ENCODE measurements around the gene TM4SF18. TPM values are rescaled to one million over a fixed set of nuclear protein-coding genes. Genes with fewer than 3 reads are reported as not detected.
"Not testable (repeated sequence)": the region's sequence is repeated elsewhere in the genome, so short reads cannot be mapped to it uniquely, and the experiment has no call there.

TM4SF18 gene
- total RNA-seq, 1 donor from 2014 or later: 13.4 TPM

DNA sequence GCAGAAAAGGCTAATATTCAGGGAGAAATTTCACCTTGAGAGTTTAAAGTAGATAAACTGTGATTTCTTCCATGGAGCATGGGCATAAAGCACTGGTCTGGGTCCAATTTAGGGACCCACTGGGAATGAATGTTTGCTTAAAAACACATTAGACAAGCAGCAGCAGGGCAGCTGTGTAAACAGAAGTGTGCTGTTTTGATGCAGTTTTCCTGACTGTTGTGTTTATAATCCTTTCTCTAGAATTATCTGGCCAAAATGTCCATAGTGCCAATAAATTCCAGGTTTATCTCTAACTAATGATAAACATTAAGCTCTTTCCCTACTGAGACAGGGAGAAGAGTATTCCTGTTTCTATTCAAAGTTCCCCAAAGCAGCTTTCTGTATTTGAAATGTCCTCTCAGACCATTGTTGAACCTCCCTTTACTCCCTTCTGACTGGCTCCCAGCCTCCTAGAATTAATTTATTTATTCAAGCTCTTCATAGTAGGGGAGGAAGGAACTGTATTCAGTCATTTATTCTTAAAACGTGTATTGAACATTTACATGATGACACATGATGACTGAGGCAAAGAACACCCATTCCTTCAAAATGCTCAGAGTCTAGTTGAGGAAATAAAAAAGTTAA, 7.0 kb upstream of the TM4SF18 start:
- TF ChIP-seq, protein P1, sequence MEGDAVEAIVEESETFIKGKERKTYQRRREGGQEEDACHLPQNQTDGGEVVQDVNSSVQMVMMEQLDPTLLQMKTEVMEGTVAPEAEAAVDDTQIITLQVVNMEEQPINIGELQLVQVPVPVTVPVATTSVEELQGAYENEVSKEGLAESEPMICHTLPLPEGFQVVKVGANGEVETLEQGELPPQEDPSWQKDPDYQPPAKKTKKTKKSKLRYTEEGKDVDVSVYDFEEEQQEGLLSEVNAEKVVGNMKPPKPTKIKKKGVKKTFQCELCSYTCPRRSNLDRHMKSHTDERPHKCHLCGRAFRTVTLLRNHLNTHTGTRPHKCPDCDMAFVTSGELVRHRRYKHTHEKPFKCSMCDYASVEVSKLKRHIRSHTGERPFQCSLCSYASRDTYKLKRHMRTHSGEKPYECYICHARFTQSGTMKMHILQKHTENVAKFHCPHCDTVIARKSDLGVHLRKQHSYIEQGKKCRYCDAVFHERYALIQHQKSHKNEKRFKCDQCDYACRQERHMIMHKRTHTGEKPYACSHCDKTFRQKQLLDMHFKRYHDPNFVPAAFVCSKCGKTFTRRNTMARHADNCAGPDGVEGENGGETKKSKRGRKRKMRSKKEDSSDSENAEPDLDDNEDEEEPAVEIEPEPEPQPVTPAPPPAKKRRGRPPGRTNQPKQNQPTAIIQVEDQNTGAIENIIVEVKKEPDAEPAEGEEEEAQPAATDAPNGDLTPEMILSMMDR (IDR thresholded peaks at IDR 0.05): no peak
- Histone ChIP-seq H3K4me1 (peaks cover 15% of the 10 kb centered on the region), H3K27ac (peak overlapping the region; percentile 77), H3K4me3 (no peak overlapping the region), H3K9me3 (no peaks in the 10 kb centered on the region), H3K36me3 (no peaks in the 10 kb centered on the region), H3K27me3 (no peaks in the 10 kb centered on the region)
- intact Hi-C loops (cut with DNase I): no loop called here
- ATAC-seq (peak; percentile 13), DNase-seq (no peak)

DNA sequence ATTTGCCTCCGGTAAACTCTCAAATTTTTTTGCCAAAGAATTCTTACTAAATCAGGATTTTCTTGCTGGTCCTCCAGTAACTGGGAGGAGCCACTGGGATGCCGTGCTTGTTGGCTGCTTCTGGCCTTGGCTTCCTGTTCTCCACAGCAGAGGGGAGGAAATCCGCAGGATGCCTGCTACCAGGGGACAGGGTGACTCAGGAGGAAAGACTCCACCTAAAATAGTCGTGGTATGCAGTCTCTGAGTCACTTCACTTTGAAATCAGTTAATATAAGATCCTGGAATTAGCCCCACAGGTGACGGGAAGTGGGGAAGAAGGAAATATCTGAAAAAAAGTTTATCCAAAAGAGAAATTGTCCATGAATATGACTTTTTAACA, 6.5 kb upstream of the TM4SF18 start:
- TF ChIP-seq, protein P1 (IDR thresholded peaks at IDR 0.05): no peak
- Histone ChIP-seq H3K4me1 (peaks cover 15% of the 10 kb centered on the region), H3K27ac (peak overlapping the region; percentile 77), H3K9me3 (no peaks in the 10 kb centered on the region), H3K36me3 (no peaks in the 10 kb centered on the region), H3K4me3 (no peak overlapping the region), H3K27me3 (no peaks in the 10 kb centered on the region)
- peak; percentile 98 for ATAC-seq
- peak; percentile 73 for DNase-seq
- intact Hi-C loops (cut with DNase I): no loop called here

DNA sequence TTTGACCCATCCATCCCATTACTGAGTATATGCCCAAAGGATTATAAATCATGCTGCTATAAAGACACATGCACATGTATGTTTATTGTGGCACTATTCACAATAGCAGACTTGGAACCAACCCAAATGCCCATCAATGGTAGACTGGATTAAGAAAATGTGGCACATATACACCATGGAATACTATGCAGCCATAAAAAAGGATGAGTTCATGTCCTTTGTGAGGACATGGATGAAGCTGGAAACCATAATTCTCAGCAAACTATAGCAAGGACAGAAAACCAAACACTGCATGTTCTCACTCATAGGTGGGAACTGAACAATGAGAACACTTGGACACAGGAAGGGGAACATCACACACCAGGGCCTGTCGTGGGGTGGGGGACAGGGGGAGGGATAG, 4.0 kb upstream of the TM4SF18 start:
- ATAC-seq; H3K4me3 ChIP-seq; DNase-seq; H3K9me3 ChIP-seq; H3K27me3 ChIP-seq; intact Hi-C loops (cut with DNase I); H3K27ac ChIP-seq; H3K36me3 ChIP-seq: not testable (repeated sequence)
- H3K4me1 ChIP-seq: peaks cover 26% of the 10 kb centered on the region

DNA sequence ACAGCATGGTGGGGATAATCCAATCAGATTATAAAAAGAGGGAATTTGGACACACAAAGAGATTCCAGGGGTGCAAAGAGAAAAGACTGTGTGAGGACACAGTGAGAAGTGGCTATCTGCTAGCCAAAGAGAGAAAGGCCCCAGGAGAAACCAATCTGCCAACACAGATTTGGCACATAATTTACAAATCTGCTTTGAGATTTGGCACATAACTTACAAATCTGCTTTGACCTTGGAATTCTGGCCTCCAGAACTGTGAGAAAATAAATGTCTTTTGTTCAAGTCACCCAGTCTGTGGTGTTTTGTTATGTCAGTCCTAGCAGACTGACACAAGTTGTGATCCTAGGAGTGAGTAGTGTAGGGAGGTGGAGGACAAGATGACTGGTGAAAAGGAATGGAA, 3.5 kb upstream of the TM4SF18 start:
- no peak overlapping the region for H3K27ac ChIP-seq
- H3K27me3 ChIP-seq: no peaks in the 10 kb centered on the region
- intact Hi-C loops (cut with DNase I): no loop called here
- TF ChIP-seq, protein P1 (IDR thresholded peaks at IDR 0.05): no peak
- no peak overlapping the region for H3K4me3 ChIP-seq
- H3K9me3 ChIP-seq: no peaks in the 10 kb centered on the region
- ATAC-seq (no peak), DNase-seq (no peak)
- H3K36me3 ChIP-seq: no peaks in the 10 kb centered on the region
- H3K4me1 ChIP-seq: peaks cover 26% of the 10 kb centered on the region

DNA sequence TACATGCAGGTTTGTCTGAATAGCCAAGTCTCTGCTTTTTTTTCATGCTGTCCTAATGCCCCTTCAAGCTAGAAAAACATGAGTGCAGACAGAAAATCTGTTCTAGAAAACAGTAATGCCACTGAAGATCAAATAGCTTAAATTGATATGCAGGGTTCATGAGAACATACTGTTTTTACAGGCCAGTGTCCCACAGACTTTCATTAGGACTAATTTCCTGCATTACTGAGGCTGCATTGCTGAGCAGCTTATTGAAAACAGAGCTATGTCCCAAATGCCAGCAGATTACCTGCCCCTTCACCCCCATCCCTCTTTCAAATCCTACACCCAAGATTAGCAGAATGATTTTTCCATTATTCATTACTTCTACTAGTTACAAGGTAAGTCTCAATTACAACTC, 665 bp downstream of the TM4SF18 start:
- TF ChIP-seq, protein P1 (IDR thresholded peaks at IDR 0.05): no peak
- peak overlapping the region; percentile 21 for H3K4me3 ChIP-seq
- ATAC-seq (no peak), DNase-seq (no peak)
- H3K9me3 ChIP-seq: no peaks in the 10 kb centered on the region
- H3K4me1 ChIP-seq: peaks cover 11% of the 10 kb centered on the region
- H3K36me3 ChIP-seq: no peaks in the 10 kb centered on the region
- no peaks in the 10 kb centered on the region for H3K27me3 ChIP-seq
- H3K27ac ChIP-seq: peak overlapping the region; percentile 62
- intact Hi-C loops (cut with DNase I): no loop called here

DNA sequence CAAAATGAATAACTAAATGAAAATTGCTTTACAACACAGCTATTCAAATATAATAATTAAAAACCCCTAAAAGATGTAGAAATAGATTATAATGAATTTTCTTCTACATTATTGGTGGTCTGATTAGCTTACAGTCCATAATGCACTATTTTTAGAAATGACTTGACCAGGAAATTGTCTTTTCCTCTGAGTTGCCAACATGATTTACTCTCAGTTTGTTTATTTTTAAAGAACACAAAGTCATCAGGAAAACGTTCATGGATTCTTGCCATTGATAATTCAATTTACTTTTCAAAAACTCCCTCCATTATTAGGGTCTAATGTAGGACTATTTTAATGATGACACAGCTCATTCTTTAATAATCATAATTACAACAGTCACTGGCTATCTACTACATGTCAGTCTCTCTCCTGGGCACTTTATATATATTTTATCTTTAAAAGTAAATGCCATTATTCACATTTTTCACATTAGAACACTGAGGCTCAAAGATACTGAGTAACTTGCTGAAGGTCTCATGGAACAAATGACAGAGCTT, 1.1 kb downstream of the TM4SF18 start:
- no peaks in the 10 kb centered on the region for H3K27me3 ChIP-seq
- TF ChIP-seq, protein P1 (IDR thresholded peaks at IDR 0.05): no peak
- ATAC-seq: no peak
- H3K9me3 ChIP-seq: no peaks in the 10 kb centered on the region
- no peaks in the 10 kb centered on the region for H3K36me3 ChIP-seq
- H3K4me3 ChIP-seq: peak overlapping the region; percentile 21
- intact Hi-C loops (cut with DNase I): no loop called here
- H3K4me1 ChIP-seq: peaks cover 11% of the 10 kb centered on the region
- peak overlapping the region; percentile 62 for H3K27ac ChIP-seq
- DNase-seq: no peak
